ENCODE results near the gene SYNPR. TPM values are rescaled to one million over a fixed set of nuclear protein-coding genes. Genes with fewer than 3 reads are reported as not detected.
A peak's percentile ranks its signal among the peaks of the same experiment; 100 is the strongest.

SYNPR gene
- total RNA-seq, 1 experiment from 2014 or later = 0.85 TPM

GRCh38 chr3:63456901-63457300, 178.8 kb downstream of the SYNPR start:
- TF ChIP-seq RELA (CRISPR knock-in tag; IDR thresholded peaks at IDR 0.05; ENCODE audit: borderline replicate concordance) (no peak), NFE2L1 (CRISPR knock-in tag; IDR thresholded peaks at IDR 0.05) (no peak), SOX15 (CRISPR knock-in tag; IDR thresholded peaks at IDR 0.05) (no peak), TP53 (CRISPR knock-in tag; IDR thresholded peaks at IDR 0.05) (no peak), GTF2I (CRISPR knock-in tag; conservative IDR thresholded peaks at IDR 0.05) (no peak), TEAD4 (CRISPR knock-in tag; IDR thresholded peaks at IDR 0.05) (no peak), EMX1 (CRISPR knock-in tag; IDR thresholded peaks at IDR 0.05) (no peak), E2F4 (CRISPR knock-in tag; IDR thresholded peaks at IDR 0.05; ENCODE audit: borderline replicate concordance, low read depth) (no peak)
- no peak overlapping the region for H3K4me3 Mint-ChIP-seq
- ATAC-seq (no peak), DNase-seq (ENCODE audit: low spot score) (no peak)
- ChIA-PET CTCF (interaction anchor here (1.1 kb wide), 1 partner anchor 206 kb away, joined by 3 read pairs; no protein-coding TSS in a partner anchor), POLR2A (no interaction called here)
- H3K27me3 Mint-ChIP-seq (ENCODE audit: low read depth) = no peaks in the 10 kb centered on the region
- H3K27ac Mint-ChIP-seq = no peak overlapping the region
- no peaks in the 10 kb centered on the region; the same call in 1 of the 2 replicates for H3K36me3 Mint-ChIP-seq
- H3K4me1 Mint-ChIP-seq = peaks cover 14% of the 10 kb centered on the region
- 0 out of 2 replicates have a peak, but pooled peaks cover 3% of the 10 kb centered on the region for H3K9me3 Mint-ChIP-seq

- Mint-ChIP-seq H3K27ac (no peak overlapping the region), H3K27me3 (ENCODE audit: low read depth) (no peaks in the 10 kb centered on the region), H3K4me3 (no peak overlapping the region), H3K4me1 (peaks cover 5% of the 10 kb centered on the region), H3K9me3 (0 out of 2 replicates have a peak, but pooled peaks cover 3% of the 10 kb centered on the region), H3K36me3 (no peaks in the 10 kb centered on the region; the same call in 1 of the 2 replicates)
- CTCF ChIA-PET = no interaction called here
- no peak for TF ChIP-seq ZSCAN18 (CRISPR knock-in tag; IDR thresholded peaks at IDR 0.05)
- TF ChIP-seq ZNF671 (CRISPR knock-in tag; IDR thresholded peaks at IDR 0.05) = no peak
- no peak for TF ChIP-seq TEAD4 (CRISPR knock-in tag; IDR thresholded peaks at IDR 0.05)
- no peak for TF ChIP-seq PREB (CRISPR knock-in tag; IDR thresholded peaks at IDR 0.05; ENCODE audit: borderline replicate concordance)
- TF ChIP-seq CTCF (IDR thresholded peaks at IDR 0.05) = no peak
- no peak for TF ChIP-seq ZNF317 (CRISPR knock-in tag; IDR thresholded peaks at IDR 0.05; ENCODE audit: borderline replicate concordance, low read depth)
- no peak for TF ChIP-seq TEAD1 (CRISPR knock-in tag; IDR thresholded peaks at IDR 0.05)
- TF ChIP-seq ZNF121 (CRISPR knock-in tag; IDR thresholded peaks at IDR 0.05) = no peak
- ATAC-seq = no peak
- POLR2A ChIA-PET = no interaction called here
- DNase-seq (ENCODE audit: low spot score) = no peak
Observed at GRCh38 chr3:63458405-63458804, 180.3 kb downstream of the SYNPR start.

GRCh38 chr3:63462732-63463131, 184.6 kb downstream of the SYNPR start:
- ChIA-PET CTCF (interaction anchor here (1.3 kb wide), 1 partner anchor 10 kb away, joined by 4 read pairs; no protein-coding TSS in a partner anchor), POLR2A (no interaction called here)
- no peaks in the 10 kb centered on the region for H3K36me3 Mint-ChIP-seq
- H3K27me3 Mint-ChIP-seq (ENCODE audit: low read depth) = no peaks in the 10 kb centered on the region
- H3K4me1 Mint-ChIP-seq = peaks cover 10% of the 10 kb centered on the region
- H3K4me3 Mint-ChIP-seq = no peak overlapping the region
- peaks cover 6% of the 10 kb centered on the region for H3K9me3 Mint-ChIP-seq
- DNase-seq (ENCODE audit: low spot score) (peak; percentile 12), ATAC-seq (peak; percentile 60)
- no peak overlapping the region for H3K27ac Mint-ChIP-seq
- TF ChIP-seq STAT6 (CRISPR knock-in tag; conservative IDR thresholded peaks at IDR 0.05; ENCODE audit: low read depth) (no peak), USF2 (CRISPR knock-in tag; IDR thresholded peaks at IDR 0.05) (no peak), USF1 (CRISPR knock-in tag; IDR thresholded peaks at IDR 0.05) (no peak), CREB1 (CRISPR knock-in tag; IDR thresholded peaks at IDR 0.05) (no peak), ETV6 (CRISPR knock-in tag; IDR thresholded peaks at IDR 0.05) (no peak), E2F1 (CRISPR knock-in tag; IDR thresholded peaks at IDR 0.05) (no peak), NR1H2 (CRISPR knock-in tag; IDR thresholded peaks at IDR 0.05) (no peak)

Measured in WTC11 (cell line).